Prostate gland (tissue), 2 donors: ENCODE measurements around the gene ADAMTS17.

Experiments
- POLR2A ChIP-seq: fragments of 450-650 bp; IDR thresholded peaks from one replicate; pipeline ENCODE4 v1.6.1; 2016; ENCODE audit warnings: antibody characterized with exemption, mild to moderate bottlenecking
- POLR2AphosphoS5 ChIP-seq: sonication (generic); formaldehyde crosslinking; IDR thresholded peaks from one replicate; pipeline ENCODE4 v1.6.1; 2017; ENCODE audit warnings: antibody characterized with exemption
- TF ChIP-seq, protein P1 (sequence below), 4 experiments: fragments of 200-600 bp in 2 of 4; fragments of 450-650 bp in 2 of 4; sonication (generic) in 2 of 4; IDR thresholded peaks; 1 replicate in 3 of 4; 2 replicates in 1 of 4; pipeline ENCODE4 v1.5.1; 2016 to 2019; ENCODE audit warnings: antibody characterized with exemption in 4 of 4, mild to moderate bottlenecking in 2 of 4, moderate library complexity in 2 of 4

DNA sequence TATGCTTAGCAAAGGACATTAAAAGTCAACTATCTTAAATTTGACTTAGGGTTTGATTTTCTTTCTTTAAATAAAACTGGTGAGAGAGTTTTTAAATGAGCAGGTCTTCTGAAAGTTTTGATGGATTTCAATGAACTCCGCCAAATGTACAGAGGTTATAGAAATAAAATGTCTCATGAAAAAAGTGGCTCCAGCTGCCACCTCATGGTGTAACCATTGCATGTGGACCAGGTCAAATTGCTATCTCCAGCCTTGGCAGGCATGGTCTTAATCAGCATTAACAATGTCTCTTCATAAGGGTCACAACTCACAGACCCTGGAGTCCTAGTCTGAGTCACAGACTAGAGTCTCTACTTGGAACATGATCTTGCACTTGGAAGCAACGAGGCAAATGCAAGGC lies 182.3 kb downstream of the ADAMTS17 start:
- TF ChIP-seq POLR2AphosphoS5: no peak
- TF ChIP-seq, protein P1, sequence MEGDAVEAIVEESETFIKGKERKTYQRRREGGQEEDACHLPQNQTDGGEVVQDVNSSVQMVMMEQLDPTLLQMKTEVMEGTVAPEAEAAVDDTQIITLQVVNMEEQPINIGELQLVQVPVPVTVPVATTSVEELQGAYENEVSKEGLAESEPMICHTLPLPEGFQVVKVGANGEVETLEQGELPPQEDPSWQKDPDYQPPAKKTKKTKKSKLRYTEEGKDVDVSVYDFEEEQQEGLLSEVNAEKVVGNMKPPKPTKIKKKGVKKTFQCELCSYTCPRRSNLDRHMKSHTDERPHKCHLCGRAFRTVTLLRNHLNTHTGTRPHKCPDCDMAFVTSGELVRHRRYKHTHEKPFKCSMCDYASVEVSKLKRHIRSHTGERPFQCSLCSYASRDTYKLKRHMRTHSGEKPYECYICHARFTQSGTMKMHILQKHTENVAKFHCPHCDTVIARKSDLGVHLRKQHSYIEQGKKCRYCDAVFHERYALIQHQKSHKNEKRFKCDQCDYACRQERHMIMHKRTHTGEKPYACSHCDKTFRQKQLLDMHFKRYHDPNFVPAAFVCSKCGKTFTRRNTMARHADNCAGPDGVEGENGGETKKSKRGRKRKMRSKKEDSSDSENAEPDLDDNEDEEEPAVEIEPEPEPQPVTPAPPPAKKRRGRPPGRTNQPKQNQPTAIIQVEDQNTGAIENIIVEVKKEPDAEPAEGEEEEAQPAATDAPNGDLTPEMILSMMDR (IDR thresholded peaks at IDR 0.05): no peak
- TF ChIP-seq POLR2A: no peak
